HFFc6 (cell line): ENCODE results near the gene EEF2. TPM values are rescaled to one million over a fixed set of nuclear protein-coding genes. Genes with fewer than 3 reads are reported as not detected.
A peak's percentile ranks its signal among the peaks of the same experiment; 100 is the strongest.

ENCODE experiments used
- DNase-seq: peaks from one replicate; pipeline ENCODE4 v3.0.0-alpha.2; 2018
- H3K27ac Mint-ChIP-seq: 2 replicates; pipeline ENCODE4 v1.8.0; 2020; ENCODE audit warnings: mild to moderate bottlenecking, mixed read lengths
- H3K27me3 Mint-ChIP-seq: 2 replicates; pipeline ENCODE4 v1.8.0; 2021; ENCODE audit warnings: mild to moderate bottlenecking, moderate library complexity, mixed read lengths; ENCODE audit not compliant: insufficient read depth
- H3K36me3 Mint-ChIP-seq: 2 replicates; pipeline ENCODE4 v1.8.0; 2021; ENCODE audit warnings: low read depth, mixed read lengths
- H3K4me1 Mint-ChIP-seq: 2 replicates; pipeline ENCODE4 v1.8.0; 2020; ENCODE audit warnings: low read depth, mixed read lengths
- H3K4me3 Mint-ChIP-seq: 2 replicates; pipeline ENCODE4 v1.8.0; 2020; ENCODE audit warnings: mild to moderate bottlenecking, moderate library complexity, mixed read lengths
- H3K9me3 Mint-ChIP-seq: 2 replicates; pipeline ENCODE4 v1.8.0; 2020; ENCODE audit warnings: mild to moderate bottlenecking, mixed read lengths
- CTCF ChIP-seq: fragments of 200-600 bp; sonication (generic); IDR thresholded peaks from 2 replicates; pipeline ENCODE4 v1.5.0; 2021; ENCODE audit warnings: antibody characterized with exemption, mild to moderate bottlenecking
- long read RNA-seq: library from polyadenylated mRNA; unstranded; transcript quantifications from one replicate; pipeline ENCODE4 v2.0.0, GENCODE V29; 2019
- total RNA-seq, 6 experiments: library from RNA; stranded (reverse); fragmentation: NEBNext Ultra II Directional; extraction: Animal tissue kit (Norgen Biotek cat#: 25700); gene quantifications; 2 replicates in 1 of 6; 3 replicates in 5 of 6; pipeline ENCODE4 v1.2.3, GENCODE V29; 2021

The EEF2 gene
- total RNA-seq = 1,000 to 10,000 TPM; 2,555 to 2,867 (median 2,696) TPM
- long read RNA-seq, transcript EEF2-201 (15 exons, 3,164 nt) = major isoform, 774 of 953 reads
- long read RNA-seq, partial matches to known transcripts = 165 of 953 reads
- long read RNA-seq, other reads (novel, unspliced or antisense) = 14 of 953 reads

GRCh38 chr19:3984908-3985642, at the start of gene EEF2:
Gene EEF2 (minus strand): TSS chr19:3985463. CDS start chr19:3985380, 83 bp downstream.
- Mint-ChIP-seq H3K36me3 (peaks cover 36% of the 10 kb centered on the region), H3K9me3 (peaks cover 12% of the 10 kb centered on the region), H3K27me3 (peaks cover 41% of the 10 kb centered on the region), H3K27ac (peak within 1 kb of the TSS; percentile 98), H3K4me1 (peaks cover 48% of the 10 kb centered on the region), H3K4me3 (peak within 1 kb of the TSS; percentile 99)
- DNase-seq = peak; percentile 86
- no peak for TF ChIP-seq CTCF

- TF ChIP-seq CTCF = no peak
- peaks cover 3% of the 10 kb centered on the region for H3K27me3 Mint-ChIP-seq
- no peak overlapping the region; the same call in 1 of the 2 replicates for H3K4me3 Mint-ChIP-seq
- H3K27ac Mint-ChIP-seq = no peak overlapping the region
- H3K9me3 Mint-ChIP-seq = 0 out of 2 replicates have a peak, but pooled peaks cover 3% of the 10 kb centered on the region
- H3K4me1 Mint-ChIP-seq = no peaks in the 10 kb centered on the region
- no peak for DNase-seq
- no peaks in the 10 kb centered on the region for H3K36me3 Mint-ChIP-seq
These were observed 49.1 kb upstream of the EEF2 start for GRCh38 chr19:4034048-4035017.

GRCh38 chr19:4033028-4033956, 48.0 kb upstream of the EEF2 start:
- no peaks in the 10 kb centered on the region for H3K4me1 Mint-ChIP-seq
- TF ChIP-seq CTCF = no peak
- H3K4me3 Mint-ChIP-seq = no peak overlapping the region; the same call in 1 of the 2 replicates
- peaks cover 2% of the 10 kb centered on the region for H3K27me3 Mint-ChIP-seq
- no peak for DNase-seq
- H3K9me3 Mint-ChIP-seq = 0 out of 2 replicates have a peak, but pooled peaks cover 3% of the 10 kb centered on the region
- no peaks in the 10 kb centered on the region for H3K36me3 Mint-ChIP-seq
- no peak overlapping the region for H3K27ac Mint-ChIP-seq

GRCh38 chr19:4032436-4032835, 47.2 kb upstream of the EEF2 start:
- H3K27me3 Mint-ChIP-seq = peaks cover 3% of the 10 kb centered on the region
- H3K27ac Mint-ChIP-seq = no peak overlapping the region
- no peaks in the 10 kb centered on the region for H3K4me1 Mint-ChIP-seq
- TF ChIP-seq CTCF = no peak
- no peak overlapping the region for H3K4me3 Mint-ChIP-seq
- H3K9me3 Mint-ChIP-seq = 0 out of 2 replicates have a peak, but pooled peaks cover 3% of the 10 kb centered on the region
- DNase-seq = no peak
- no peaks in the 10 kb centered on the region for H3K36me3 Mint-ChIP-seq
